ENCODE results near the gene UBTD2. TPM values are rescaled to one million over a fixed set of nuclear protein-coding genes. Genes with fewer than 3 reads are reported as not detected.

The UBTD2 gene
- total RNA-seq, 4 donors from 2014 or later, result 14.5 to 22.1 (median 16.2) TPM

- ATAC-seq (ENCODE audit: low FRiP score) (no peak), DNase-seq (ENCODE audit: low spot score) (no peak)
- TF ChIP-seq CTCF (IDR thresholded peaks at IDR 0.05), result no peak
Observed at GRCh38 chr5:172235827-172236736, 47.5 kb downstream of the UBTD2 start.

GRCh38 chr5:172235132-172235780 lies 48.3 kb downstream of the UBTD2 start:
- no peak for TF ChIP-seq CTCF (IDR thresholded peaks at IDR 0.05)
- ATAC-seq (ENCODE audit: low FRiP score), result no peak
- DNase-seq (ENCODE audit: low spot score), result no peak

- DNase-seq (ENCODE audit: low spot score), result no peak
- TF ChIP-seq CTCF (IDR thresholded peaks at IDR 0.05), result no peak
- no peak for ATAC-seq (ENCODE audit: low FRiP score)
Observed at GRCh38 chr5:172234031-172234430, 49.5 kb downstream of the UBTD2 start.

GRCh38 chr5:172229904-172230303 lies 53.7 kb downstream of the UBTD2 start:
- no peak for DNase-seq (ENCODE audit: low spot score)
- TF ChIP-seq CTCF (IDR thresholded peaks at IDR 0.05), result no peak
- no peak for ATAC-seq (ENCODE audit: low FRiP score)

GRCh38 chr5:172224996-172225395 lies 58.6 kb downstream of the UBTD2 start:
- no peak for DNase-seq (ENCODE audit: low spot score)
- ATAC-seq (ENCODE audit: low FRiP score), result no peak
- no peak for TF ChIP-seq CTCF (IDR thresholded peaks at IDR 0.05)

GRCh38 chr5:172223901-172224873 lies 59.4 kb downstream of the UBTD2 start:
- TF ChIP-seq CTCF (IDR thresholded peaks at IDR 0.05), result no peak
- DNase-seq (ENCODE audit: low spot score) (no peak), ATAC-seq (ENCODE audit: low FRiP score) (no peak)

All from omental fat pad (tissue), 4 donors.